HepG2 (cell line): Measurements from ENCODE around the gene CHCHD1. TPM values are rescaled to one million over a fixed set of nuclear protein-coding genes. Genes with fewer than 3 reads are reported as not detected.

ENCODE experiments used
- ARNT ChIP-seq: fragments of 450-650 bp; IDR thresholded peaks from 2 replicates; pipeline ENCODE4 v1.6.1; 2017
- E2F5 ChIP-seq: sonication (generic); formaldehyde crosslinking; conservative IDR thresholded peaks from 2 replicates; pipeline ENCODE4 v1.4.0; 2020; ENCODE audit warnings: missing genetic modification reagents
- HNF4G ChIP-seq, 2 experiments: sonication (generic) in 1 of 2; formaldehyde crosslinking in 1 of 2; IDR thresholded peaks; 2 replicates each; pipeline versions ENCODE4 v1.4.0 to v1.6.1; 2011 to 2020; ENCODE audit warnings: borderline replicate concordance in 2 of 2, low read depth in 2 of 2, mild to moderate bottlenecking in 2 of 2, low read length in 1 of 2, missing genetic modification reagents in 1 of 2, moderate library complexity in 1 of 2
- KDM3A ChIP-seq: IDR thresholded peaks from 2 replicates; pipeline ENCODE4 v1.6.1; 2018; ENCODE audit warnings: low read depth, missing compliant biosample characterization
- MLX ChIP-seq: IDR thresholded peaks from 2 replicates; pipeline ENCODE4 v1.6.1; 2016
- PREB ChIP-seq: sonication (generic); formaldehyde crosslinking; IDR thresholded peaks from 2 replicates; pipeline ENCODE4 v1.4.0; 2020; ENCODE audit warnings: missing genetic modification reagents
- SNAPC4 ChIP-seq: sonication (generic); formaldehyde crosslinking; IDR thresholded peaks from 2 replicates; pipeline ENCODE4 v1.4.0; 2020; ENCODE audit warnings: mild to moderate bottlenecking, missing genetic modification reagents
- TEF ChIP-seq: sonication (generic); formaldehyde crosslinking; IDR thresholded peaks from 2 replicates; pipeline ENCODE4 v1.5.0; 2020; ENCODE audit warnings: missing genetic modification reagents
- UBTF ChIP-seq: sonication (generic); formaldehyde crosslinking; IDR thresholded peaks from 2 replicates; pipeline ENCODE4 v1.4.0; 2020; ENCODE audit warnings: mild to moderate bottlenecking, missing genetic modification reagents
- ZBTB42 ChIP-seq: sonication (generic); formaldehyde crosslinking; IDR thresholded peaks from 2 replicates; pipeline ENCODE4 v1.5.0; 2020; ENCODE audit warnings: mild to moderate bottlenecking, missing genetic modification reagents
- ZNF10 ChIP-seq: sonication (generic); formaldehyde crosslinking; IDR thresholded peaks from 2 replicates; pipeline ENCODE4 v1.4.0; 2020; ENCODE audit warnings: mild to moderate bottlenecking, low read depth, missing genetic modification reagents, borderline replicate concordance
- ZNF296 ChIP-seq: sonication (generic); formaldehyde crosslinking; conservative IDR thresholded peaks from 2 replicates; pipeline ENCODE4 v1.5.0; 2020; ENCODE audit warnings: mild to moderate bottlenecking, missing genetic modification reagents
- ZNF501 ChIP-seq: sonication (generic); formaldehyde crosslinking; IDR thresholded peaks from 2 replicates; pipeline ENCODE4 v1.5.1; 2020; ENCODE audit warnings: mild to moderate bottlenecking, moderate library complexity, missing genetic modification reagents
- ZNF792 ChIP-seq: IDR thresholded peaks from 2 replicates; pipeline ENCODE4 v1.6.1; 2016
- ZSCAN5A ChIP-seq: sonication (generic); formaldehyde crosslinking; IDR thresholded peaks from 2 replicates; pipeline ENCODE4 v1.8.0; 2022; ENCODE audit warnings: mild to moderate bottlenecking, missing genetic modification reagents, borderline replicate concordance
- polyA plus RNA-seq, 8 experiments: library from polyadenylated mRNA; depleted of rRNA in 3 of 8; stranded (reverse) in 7 of 8; unstranded in 1 of 8; fragments of >200 nt; fragmentation: Illumina TruSeq in 4 of 8; extraction: Trizol in 4 of 8; gene quantifications; 2 replicates each; pipeline versions ENCODE4 v1.2.1 to v1.2.3, GENCODE V29; 2011 to 2016; ENCODE audit warnings: low read depth in 4 of 8, missing spikeins in 1 of 8, mixed read lengths in 1 of 8; ENCODE audit not compliant: insufficient read depth in 1 of 8
- total RNA-seq, 5 experiments: library from RNA; depleted of rRNA; stranded (reverse); fragments of >200 nt; fragmentation: Illumina TruSeq; extraction: Trizol; gene quantifications; 2 replicates each; pipeline ENCODE4 v1.2.3, GENCODE V29; 2016; ENCODE audit warnings: low read depth in 1 of 5

Gene CHCHD1
- total and polyA plus RNA-seq, 2 of the 13 experiments (the other 11 are each of a cell fraction or from before 2014, with no cell fraction given) = 36.9 to 71.2 TPM

- no peak for TF ChIP-seq ZSCAN5A
- no peak for TF ChIP-seq ZNF296 (CRISPR knock-in tag)
- TF ChIP-seq ARNT = no peak
- TF ChIP-seq ZNF501 (CRISPR knock-in tag) = peak; percentile 88; the same call in 1 of the 2 replicates
- TF ChIP-seq SNAPC4 (CRISPR knock-in tag) = no peak
- TF ChIP-seq UBTF (CRISPR knock-in tag) = no peak
- TF ChIP-seq TEF = 0 out of 2 replicates have a peak, but pooled peaks have one; percentile 36
- TF ChIP-seq ZNF792 (CRISPR knock-in tag) = no peak; the same call in 1 of the 2 replicates
- no peak for TF ChIP-seq PREB (CRISPR knock-in tag)
- TF ChIP-seq KDM3A (CRISPR knock-in tag) = no peak
- TF ChIP-seq E2F5 (CRISPR knock-in tag) = no peak; the same call in 1 of the 2 replicates
- TF ChIP-seq HNF4G (IDR thresholded peaks at IDR 0.05; ENCODE audit: borderline replicate concordance, low read depth, low read length) = peak; percentile 15; the same call in 1 of the 2 replicates
- TF ChIP-seq HNF4G (CRISPR knock-in tag; IDR thresholded peaks at IDR 0.05; ENCODE audit: borderline replicate concordance, low read depth) = no peak
- peak; percentile 73; the same call in 1 of the 2 replicates for TF ChIP-seq ZBTB42 (CRISPR knock-in tag)
- peak; percentile 18; the same call in 1 of the 2 replicates for TF ChIP-seq MLX (CRISPR knock-in tag)
- TF ChIP-seq ZNF10 (CRISPR knock-in tag) = no peak
Measured at GRCh38 chr10:73781879-73782748, at the start of gene CHCHD1 (continued).
